H1 (cell line): ENCODE data around the gene PAX3. TPM values are rescaled to one million over a fixed set of nuclear protein-coding genes. Genes with fewer than 3 reads are reported as not detected.

Experiments
- CTCF ChIA-PET: fragments of 300-600 bp; sonication (Branson Sonifier 250); formaldehyde crosslinking; loops from one replicate; lab custom pipeline; 2021; ENCODE audit not compliant: partially characterized antibody; lab: Charles Lee
- POLR2A ChIA-PET: fragments of 300-600 bp; sonication (Branson Sonifier 250); formaldehyde crosslinking; loops from one replicate; lab custom pipeline; 2021; ENCODE audit warnings: inconsistent platforms; ENCODE audit not compliant: partially characterized antibody; lab: Charles Lee
- DNase-seq, 2 experiments: peaks; one replicate each; pipeline versions ENCODE4 v3.0.0 to v3.0.0-alpha.2; 2010 to 2022; ENCODE audit warnings: low spot score in 2 of 2, low read depth in 1 of 2, mixed read lengths in 1 of 2
- FAIRE-seq: peaks from 2 replicates; lab custom pipeline; 2011; peaks lifted over from hg19 to GRCh38; lab: Jason Lieb, UNC
- H2AFZ ChIP-seq: 2 replicates; pipeline ENCODE4 v1.8.1; 2012; ENCODE audit warnings: low read length, inconsistent platforms
- H2AK5ac ChIP-seq: 2 replicates; pipeline ENCODE4 v1.6.1; 2013; ENCODE audit warnings: low read depth, low read length
- H2BK120ac ChIP-seq: replicated peaks from 2 replicates; pipeline ENCODE3; 2013; ENCODE audit warnings: low read depth, low read length, inconsistent platforms
- H2BK12ac ChIP-seq: 2 replicates; pipeline ENCODE4 v1.6.1; 2013; ENCODE audit warnings: low read depth, low read length
- H2BK15ac ChIP-seq: 2 replicates; pipeline ENCODE4 v1.6.1; 2013; ENCODE audit warnings: low read length
- H2BK20ac ChIP-seq: 2 replicates; pipeline ENCODE4 v1.6.1; 2013; ENCODE audit warnings: low read length
- H2BK5ac ChIP-seq: 2 replicates; pipeline ENCODE4 v1.6.1; 2013; ENCODE audit warnings: low read depth, low read length
- H3K14ac ChIP-seq: 2 replicates; pipeline ENCODE4 v1.6.1; 2013; ENCODE audit warnings: inconsistent platforms; ENCODE audit not compliant: insufficient read length
- H3K18ac ChIP-seq: 2 replicates; pipeline ENCODE4 v1.6.1; 2013; ENCODE audit warnings: low read length; ENCODE audit errors: extremely low read depth
- H3K23ac ChIP-seq: 2 replicates; pipeline ENCODE4 v1.6.1; 2013; ENCODE audit warnings: inconsistent platforms; ENCODE audit not compliant: insufficient read length
- H3K23me2 ChIP-seq: 2 replicates; pipeline ENCODE4 v1.6.1; 2013; ENCODE audit warnings: low read depth, low read length
- H3K27ac ChIP-seq: 2 replicates; pipeline ENCODE4 v1.6.1; 2011; ENCODE audit warnings: low read depth, low read length, inconsistent platforms
- H3K27me3 ChIP-seq, 4 experiments: replicated peaks in 1 of 4; 1 replicate in 1 of 4; 2 replicates in 3 of 4; pipeline versions ENCODE4 v1.6.1 to v1.8.1; 2011 to 2013; ENCODE audit warnings: low read length in 3 of 4, mild to moderate bottlenecking in 3 of 4, inconsistent platforms in 2 of 4, mixed read lengths in 2 of 4, moderate library complexity in 1 of 4; ENCODE audit not compliant: control insufficient read depth in 3 of 4, insufficient read depth in 3 of 4; ENCODE audit errors: extremely low read depth in 1 of 4
- H3K36me3 ChIP-seq, 4 experiments: 2 replicates each; pipeline versions ENCODE4 v1.6.1 to v1.8.1; 2011 to 2013; ENCODE audit warnings: mild to moderate bottlenecking in 4 of 4, low read length in 3 of 4, moderate library complexity in 2 of 4, control low read depth in 1 of 4, inconsistent platforms in 1 of 4; ENCODE audit not compliant: insufficient read depth in 4 of 4, control insufficient read depth in 2 of 4
- H3K4ac ChIP-seq: replicated peaks from 2 replicates; pipeline ENCODE3; 2013; ENCODE audit warnings: low read length, low read depth, mixed read lengths, inconsistent platforms; ENCODE audit not compliant: insufficient read length
- H3K4me1 ChIP-seq, 4 experiments: replicated peaks in 1 of 4; 1 replicate in 1 of 4; 2 replicates in 3 of 4; pipeline versions ENCODE4 v1.6.1 to v1.8.1; 2011 to 2013; ENCODE audit warnings: low read length in 3 of 4, inconsistent platforms in 2 of 4, mixed read lengths in 1 of 4; ENCODE audit not compliant: insufficient read depth in 4 of 4, control insufficient read depth in 3 of 4
- H3K4me2 ChIP-seq, 2 experiments: 2 replicates each; pipeline versions ENCODE4 v1.6.1 to v1.8.1; 2011 to 2013; ENCODE audit warnings: low read depth in 2 of 2, low read length in 2 of 2, control low read depth in 1 of 2, inconsistent platforms in 1 of 2, mild to moderate bottlenecking in 1 of 2; ENCODE audit not compliant: insufficient read depth in 1 of 2
- H3K4me3 ChIP-seq, 4 experiments: fragments of 200-600, 300-600 bp in 1 of 4; sonication (generic), shearing (Covaris generic), sonication (Bioruptor Twin) in 1 of 4; 2 replicates each; pipeline versions ENCODE4 v1.5.1 to v1.8.1; 2011 to 2016; ENCODE audit warnings: low read length in 4 of 4, low read depth in 3 of 4, control low read depth in 2 of 4, inconsistent platforms in 2 of 4, mild to moderate bottlenecking in 2 of 4, mixed read lengths in 1 of 4, moderate library complexity in 1 of 4; ENCODE audit not compliant: insufficient read depth in 2 of 4; ENCODE audit errors: extremely low read depth in 1 of 4
- H3K56ac ChIP-seq: replicated peaks from 2 replicates; pipeline ENCODE3; 2013; ENCODE audit warnings: low read depth, mild to moderate bottlenecking, mixed read lengths, low read length, inconsistent platforms; ENCODE audit not compliant: insufficient read length
- H3K79me1 ChIP-seq: 2 replicates; pipeline ENCODE4 v1.6.1; 2013; ENCODE audit warnings: low read depth, low read length, control low read depth
- H3K79me2 ChIP-seq, 2 experiments: 2 replicates each; pipeline versions ENCODE4 v1.6.1 to v1.8.1; 2012 to 2013; ENCODE audit warnings: low read length in 2 of 2, mild to moderate bottlenecking in 2 of 2, inconsistent platforms in 1 of 2; ENCODE audit not compliant: insufficient read depth in 2 of 2, control insufficient read depth in 1 of 2
- H3K9ac ChIP-seq, 4 experiments: replicated peaks in 1 of 4; 1 replicate in 1 of 4; 2 replicates in 3 of 4; pipeline versions ENCODE4 v1.6.1 to v1.8.1; 2011 to 2013; ENCODE audit warnings: low read depth in 3 of 4, low read length in 3 of 4, control low read depth in 2 of 4, mild to moderate bottlenecking in 2 of 4, moderate library complexity in 2 of 4, inconsistent platforms in 1 of 4; ENCODE audit errors: extremely low read depth in 1 of 4
- H3K9me3 ChIP-seq, 2 experiments: 2 replicates each; pipeline versions ENCODE4 v1.6.1 to v1.8.1; 2012 to 2013; ENCODE audit warnings: mild to moderate bottlenecking in 2 of 2, moderate library complexity in 2 of 2, control low read depth in 1 of 2, inconsistent platforms in 1 of 2, low read depth in 1 of 2, low read length in 1 of 2, mixed read lengths in 1 of 2; ENCODE audit not compliant: insufficient read depth in 2 of 2
- H4K20me1 ChIP-seq, 2 experiments: replicated peaks in 1 of 2; 2 replicates each; pipeline versions ENCODE3 to v1.8.1; 2011 to 2013; ENCODE audit warnings: inconsistent platforms in 2 of 2, low read length in 2 of 2, mild to moderate bottlenecking in 1 of 2; ENCODE audit not compliant: insufficient read depth in 2 of 2, control insufficient read depth in 1 of 2
- H4K5ac ChIP-seq: 2 replicates; pipeline ENCODE4 v1.6.1; 2013; ENCODE audit warnings: low read length, low read depth, mixed read lengths, inconsistent platforms; ENCODE audit not compliant: insufficient read length
- H4K8ac ChIP-seq: 2 replicates; pipeline ENCODE4 v1.8.0; 2013; ENCODE audit warnings: mild to moderate bottlenecking, moderate library complexity, low read length, inconsistent platforms; ENCODE audit not compliant: insufficient read depth; ENCODE audit errors: extremely low read depth
- H4K91ac ChIP-seq: replicated peaks from 2 replicates; pipeline ENCODE3; 2013; ENCODE audit warnings: low read length, mixed read lengths, inconsistent platforms; ENCODE audit not compliant: insufficient read length
- CHD2 ChIP-seq: IDR thresholded peaks from 2 replicates; pipeline ENCODE4 v1.6.1; 2012; ENCODE audit warnings: low read length, improper control_type of control experiment
- CTCF ChIP-seq, 3 experiments: IDR thresholded peaks; 1 replicate in 2 of 3; 2 replicates in 1 of 3; pipeline versions ENCODE4 v1.5.1 to v1.6.1; 2011; ENCODE audit warnings: low read length in 3 of 3, mild to moderate bottlenecking in 3 of 3, inconsistent platforms in 2 of 3, low read depth in 1 of 3, moderate library complexity in 1 of 3; ENCODE audit not compliant: insufficient read depth in 1 of 3; ENCODE audit errors: control extremely low read depth in 1 of 3
- EP300 ChIP-seq, 2 experiments: IDR thresholded peaks; 1 replicate in 1 of 2; 2 replicates in 1 of 2; pipeline ENCODE4 v1.6.1; 2011 to 2012; ENCODE audit warnings: low read depth in 2 of 2, low read length in 2 of 2, mild to moderate bottlenecking in 2 of 2, borderline replicate concordance in 1 of 2, inconsistent platforms in 1 of 2, moderate library complexity in 1 of 2
- EZH2 ChIP-seq: fragments of 200-600 bp; sonication (generic); IDR thresholded peaks from 2 replicates; pipeline ENCODE4 v1.7.1; 2012; ENCODE audit warnings: low read depth, mild to moderate bottlenecking, moderate library complexity, low read length, inconsistent platforms; ENCODE audit not compliant: severe bottlenecking
- GTF2F1 ChIP-seq: IDR thresholded peaks from 2 replicates; pipeline ENCODE4 v1.6.1; 2012; ENCODE audit warnings: low read depth, low read length, improper control_type of control experiment, borderline replicate concordance
- HDAC2 ChIP-seq, 2 experiments: fragments of 300-600 bp in 1 of 2; sonication (generic) in 1 of 2; IDR thresholded peaks; 2 replicates each; pipeline ENCODE4 v1.6.1; 2011 to 2012; ENCODE audit warnings: low read depth in 2 of 2, low read length in 2 of 2, mild to moderate bottlenecking in 2 of 2, moderate library complexity in 2 of 2, borderline replicate concordance in 1 of 2, inconsistent platforms in 1 of 2
- MAFK ChIP-seq: IDR thresholded peaks from 2 replicates; pipeline ENCODE4 v1.6.1; 2012; ENCODE audit warnings: low read depth, mild to moderate bottlenecking, improper control_type of control experiment, low read length
- NANOG ChIP-seq: IDR thresholded peaks from 2 replicates; pipeline ENCODE4 v1.6.1; 2011; ENCODE audit warnings: low read length, low read depth, mild to moderate bottlenecking, inconsistent platforms; ENCODE audit not compliant: insufficient read depth, poor library complexity, severe bottlenecking
- RBBP5 ChIP-seq: IDR thresholded peaks from 2 replicates; pipeline ENCODE4 v1.7.1; 2012; ENCODE audit warnings: low read depth, mild to moderate bottlenecking, inconsistent platforms, low read length, moderate library complexity, borderline replicate concordance
- TAF1 ChIP-seq: IDR thresholded peaks from 2 replicates; pipeline ENCODE4 v1.6.1; 2011; ENCODE audit warnings: mild to moderate bottlenecking, low read depth, low read length
- YY1 ChIP-seq: IDR thresholded peaks from 2 replicates; pipeline ENCODE4 v1.6.1; 2011; ENCODE audit warnings: low read depth, mild to moderate bottlenecking, low read length
- WGBS, 2 experiments: shearing (Covaris generic) in 1 of 2; methylation state at CpG; one replicate each; pipeline versions ENCODE4 v1.1.6 to v1.1.7; 2013 to 2015; ENCODE audit warnings: low lambda C conversion rate in 2 of 2, mixed read lengths in 2 of 2, inconsistent platforms in 1 of 2, low coverage in 1 of 2, missing lambda C conversion rate in 1 of 2; ENCODE audit not compliant: insufficient replicate concordance in 2 of 2, insufficient coverage in 1 of 2, insufficient read length in 1 of 2; ENCODE audit errors: extremely low coverage in 1 of 2, missing lambda C conversion rate in 1 of 2; 5-methylcytosine and 5-hydroxymethylcytosine counted together
- polyA plus RNA-seq, 7 experiments: library from polyadenylated mRNA; depleted of rRNA in 3 of 7; stranded (reverse) in 5 of 7; unstranded in 2 of 7; fragments of >200 nt in 5 of 7; fragments of 200-250 nt in 2 of 7; gene quantifications; 1 replicate in 5 of 7; 2 replicates in 1 of 7; 4 replicates in 1 of 7; pipeline versions ENCODE4 v1.2.1 to v1.2.3, GENCODE V29; 2011 to 2013; ENCODE audit warnings: missing spikeins in 2 of 7, mixed read lengths in 2 of 7
- total RNA-seq: library from RNA; stranded (reverse); fragmentation: NEBNext Ultra II Directional; extraction: Animal tissue kit (Norgen Biotek cat#: 25700); gene quantifications from 2 replicates; pipeline ENCODE4 v1.2.1, GENCODE V29; 2021

PAX3 gene
- total and polyA plus RNA-seq, 2 of the 8 experiments (the other 6 are each of a cell fraction or from before 2014, with no cell fraction given), result 0.33 TPM; not detected in 1

DNA sequence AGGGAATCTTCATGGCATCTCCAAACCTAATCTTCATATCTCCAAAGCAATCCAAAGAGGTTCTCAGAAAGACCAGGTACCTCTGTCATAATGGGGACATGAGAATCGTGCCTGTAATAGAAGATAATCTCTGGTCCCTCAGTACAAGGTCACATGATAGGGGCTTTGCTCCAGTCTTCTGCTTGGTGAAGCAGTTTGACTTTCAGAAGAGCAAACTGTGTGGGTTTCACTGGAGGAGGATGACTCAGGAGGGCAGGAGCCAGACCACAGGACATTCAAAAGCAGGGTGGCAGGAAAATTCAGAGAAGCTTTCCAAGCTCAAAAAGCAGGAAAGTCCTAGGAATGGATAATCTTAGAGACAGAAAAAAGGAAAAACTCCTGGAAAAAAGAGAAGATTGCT is 10.6 kb upstream of the PAX3 start:
- peaks cover 3% of the 10 kb centered on the region; the same call in 1 of the 2 replicates for H3K23me2 ChIP-seq
- CTCF ChIA-PET, result interaction anchor here (2.7 kb wide), 1 partner anchor 271 kb away, joined by 10 read pairs; no protein-coding TSS in a partner anchor
- H3K14ac ChIP-seq, result no peak overlapping the region
- no peak overlapping the region for H4K91ac ChIP-seq
- peaks cover 98 to 100% (median 99%) of the 10 kb centered on the region in 4 experiments for H3K27me3 ChIP-seq
- no peaks in the 10 kb centered on the region; a peak in 1 of 8 replicates for H3K36me3 ChIP-seq
- H3K9ac ChIP-seq, result no peak overlapping the region
- no peak overlapping the region for H3K18ac ChIP-seq
- H3K9me3 ChIP-seq, result no peaks in the 10 kb centered on the region
- H2BK12ac ChIP-seq, result no peak overlapping the region
- H3K56ac ChIP-seq, result no peak overlapping the region
- H3K79me2 ChIP-seq, result no peaks in the 10 kb centered on the region
- H3K4me1 ChIP-seq, result peaks cover 9 to 39% (median 18%) of the 10 kb centered on the region in 4 experiments
- H3K4ac ChIP-seq, result no peak overlapping the region
- H2BK15ac ChIP-seq, result no peak overlapping the region
- no peak overlapping the region for H2AK5ac ChIP-seq
- H3K27ac ChIP-seq, result no peak overlapping the region
- FAIRE-seq (no peak), DNase-seq (no peak)
- peaks cover 17 to 30% of the 10 kb centered on the region in 2 experiments for H4K20me1 ChIP-seq
- H3K4me3 ChIP-seq, result no peak overlapping the region
- no peak overlapping the region for H2BK5ac ChIP-seq
- no peak overlapping the region for H2BK20ac ChIP-seq
- no peak overlapping the region for H2BK120ac ChIP-seq
- H2AFZ ChIP-seq, result no peak overlapping the region
- 35% methylated on average over 1 of the region's 1 CpG; no CpG with 5 or more reads in 1 of the 2 experiments for WGBS, 2 experiments
- no peak overlapping the region for H3K4me2 ChIP-seq
- no peak overlapping the region for H4K8ac ChIP-seq
- POLR2A ChIA-PET, result no interaction called here
- H3K23ac ChIP-seq, result no peak overlapping the region
- no peaks in the 10 kb centered on the region for H3K79me1 ChIP-seq
- H4K5ac ChIP-seq, result no peak overlapping the region
- TF ChIP-seq EZH2 (no peak), EP300 (IDR thresholded peaks at IDR 0.05; ENCODE audit: borderline replicate concordance in 1 of 2, low read depth in 2 of 2, low read length in 2 of 2) (no peak), CHD2 (no peak), NANOG (no peak), CTCF (IDR thresholded peaks at IDR 0.05; ENCODE audit: control extremely low read depth in 1 of 3, insufficient read depth in 1 of 3, low read depth in 1 of 3, low read length in 3 of 3) (no peak), HDAC2 (IDR thresholded peaks at IDR 0.05; ENCODE audit: borderline replicate concordance in 1 of 2, low read depth in 2 of 2, low read length in 2 of 2) (no peak), YY1 (no peak), GTF2F1 (no peak), RBBP5 (no peak), TAF1 (no peak), MAFK (no peak)
